Kidney (tissue), 14 donors: ENCODE results near the gene CTNNBL1. TPM values are rescaled to one million over a fixed set of nuclear protein-coding genes. Genes with fewer than 3 reads are reported as not detected.

Source experiments
- DNase-seq, 5 donors: peaks; one replicate each; pipeline ENCODE4 v3.0.0-alpha.2; 2013 to 2020
- FAIRE-seq: peaks from 2 replicates; lab custom pipeline; 2012; peaks lifted over from hg19 to GRCh38; lab: Jason Lieb, UNC
- H3K27ac ChIP-seq, 2 donors: one replicate each; pipeline ENCODE4 v1.7.0; 2013; ENCODE audit warnings: low read depth in 2 of 2, low read length in 2 of 2, inconsistent platforms in 1 of 2
- H3K27me3 ChIP-seq: one replicate; pipeline ENCODE4 v1.7.1; 2013; ENCODE audit warnings: low read length, inconsistent platforms; ENCODE audit not compliant: control insufficient read depth, insufficient read depth
- H3K36me3 ChIP-seq, 3 donors: one replicate each; pipeline versions ENCODE4 v1.7.0 to v1.7.1; 2013; ENCODE audit warnings: low read length in 3 of 3, control low read depth in 1 of 3, inconsistent platforms in 1 of 3; ENCODE audit not compliant: insufficient read depth in 3 of 3, control insufficient read depth in 2 of 3
- H3K4me1 ChIP-seq, 3 donors: one replicate each; pipeline versions ENCODE4 v1.7.0 to v1.7.1; 2013; ENCODE audit warnings: low read length in 3 of 3, inconsistent platforms in 1 of 3, low read depth in 1 of 3; ENCODE audit not compliant: control insufficient read depth in 2 of 3, insufficient read depth in 2 of 3
- H3K4me3 ChIP-seq, 3 donors: one replicate each; pipeline versions ENCODE4 v1.7.0 to v1.8.1; 2013; ENCODE audit warnings: low read length in 3 of 3, control low read depth in 1 of 3, inconsistent platforms in 1 of 3
- H3K9ac ChIP-seq, 3 donors: one replicate each; pipeline versions ENCODE4 v1.7.0 to v1.7.1; 2013; ENCODE audit warnings: low read length in 3 of 3, control low read depth in 1 of 3, inconsistent platforms in 1 of 3
- H3K9me3 ChIP-seq, 3 donors: one replicate each; pipeline versions ENCODE4 v1.7.0 to v1.7.1; 2013; ENCODE audit warnings: low read length in 3 of 3, control low read depth in 1 of 3, inconsistent platforms in 1 of 3; ENCODE audit not compliant: control insufficient read depth in 2 of 3, insufficient read depth in 1 of 3
- intact Hi-C: fragments of 100-400 bp; cut with DNase I; formaldehyde crosslinking; loops from one replicate; pipeline ENCODE4 v1.11.1; 2022
- polyA plus RNA-seq: library from polyadenylated mRNA; stranded (reverse); fragments of 350-450 nt; fragmentation: Illumina TruSeq; extraction: RNeasy Lipid Tissue Mini Kit (QIAGEN cat#74804); gene quantifications from one replicate; pipeline ENCODE4 v1.2.3, GENCODE V29; 2014; ENCODE audit warnings: low read depth, low replicate concordance; ENCODE audit not compliant: insufficient read depth
- total RNA-seq: library from RNA; stranded (reverse); fragmentation: NEBNext Ultra II Directional; extraction: Animal tissue kit (Norgen Biotek cat#: 25700); gene quantifications from one replicate; pipeline ENCODE4 v1.2.1, GENCODE V29; 2021
- TF ChIP-seq, protein P1 (sequence below): IDR thresholded peaks from 3 replicates; pipeline ENCODE4 v1.5.1; 2012; ENCODE audit warnings: mild to moderate bottlenecking, moderate library complexity, borderline replicate concordance; ENCODE audit not compliant: insufficient read depth; ENCODE audit errors: extremely low read depth
- donor health status: control.
- donor health status: control.
- donor health status: control.
- donor health status: control.
- donor health status: control.
- donor health status: DM: yes; HTN: yes; CAD: no.
- donor health status: Normal renal cell carcinoma (clear cell type).

The CTNNBL1 gene
- total and polyA plus RNA-seq, 2 donors from 2014 or later = 40.9 to 70.9 TPM

- no peak overlapping the region for H3K4me3 ChIP-seq
- H3K27me3 ChIP-seq = no peaks in the 10 kb centered on the region
- no peaks in the 10 kb centered on the region for H3K36me3 ChIP-seq
- no peaks in the 10 kb centered on the region for H3K4me1 ChIP-seq
- TF ChIP-seq, protein P1, sequence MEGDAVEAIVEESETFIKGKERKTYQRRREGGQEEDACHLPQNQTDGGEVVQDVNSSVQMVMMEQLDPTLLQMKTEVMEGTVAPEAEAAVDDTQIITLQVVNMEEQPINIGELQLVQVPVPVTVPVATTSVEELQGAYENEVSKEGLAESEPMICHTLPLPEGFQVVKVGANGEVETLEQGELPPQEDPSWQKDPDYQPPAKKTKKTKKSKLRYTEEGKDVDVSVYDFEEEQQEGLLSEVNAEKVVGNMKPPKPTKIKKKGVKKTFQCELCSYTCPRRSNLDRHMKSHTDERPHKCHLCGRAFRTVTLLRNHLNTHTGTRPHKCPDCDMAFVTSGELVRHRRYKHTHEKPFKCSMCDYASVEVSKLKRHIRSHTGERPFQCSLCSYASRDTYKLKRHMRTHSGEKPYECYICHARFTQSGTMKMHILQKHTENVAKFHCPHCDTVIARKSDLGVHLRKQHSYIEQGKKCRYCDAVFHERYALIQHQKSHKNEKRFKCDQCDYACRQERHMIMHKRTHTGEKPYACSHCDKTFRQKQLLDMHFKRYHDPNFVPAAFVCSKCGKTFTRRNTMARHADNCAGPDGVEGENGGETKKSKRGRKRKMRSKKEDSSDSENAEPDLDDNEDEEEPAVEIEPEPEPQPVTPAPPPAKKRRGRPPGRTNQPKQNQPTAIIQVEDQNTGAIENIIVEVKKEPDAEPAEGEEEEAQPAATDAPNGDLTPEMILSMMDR = no peak
- H3K9ac ChIP-seq = no peak overlapping the region
- H3K9me3 ChIP-seq = no peaks in the 10 kb centered on the region
- intact Hi-C loops = no loop called here
- FAIRE-seq (no peak), DNase-seq (no peak)
- no peak overlapping the region for H3K27ac ChIP-seq
Observed at GRCh38 chr20:37895166-37895565, 201.3 kb downstream of the CTNNBL1 start.

DNA sequence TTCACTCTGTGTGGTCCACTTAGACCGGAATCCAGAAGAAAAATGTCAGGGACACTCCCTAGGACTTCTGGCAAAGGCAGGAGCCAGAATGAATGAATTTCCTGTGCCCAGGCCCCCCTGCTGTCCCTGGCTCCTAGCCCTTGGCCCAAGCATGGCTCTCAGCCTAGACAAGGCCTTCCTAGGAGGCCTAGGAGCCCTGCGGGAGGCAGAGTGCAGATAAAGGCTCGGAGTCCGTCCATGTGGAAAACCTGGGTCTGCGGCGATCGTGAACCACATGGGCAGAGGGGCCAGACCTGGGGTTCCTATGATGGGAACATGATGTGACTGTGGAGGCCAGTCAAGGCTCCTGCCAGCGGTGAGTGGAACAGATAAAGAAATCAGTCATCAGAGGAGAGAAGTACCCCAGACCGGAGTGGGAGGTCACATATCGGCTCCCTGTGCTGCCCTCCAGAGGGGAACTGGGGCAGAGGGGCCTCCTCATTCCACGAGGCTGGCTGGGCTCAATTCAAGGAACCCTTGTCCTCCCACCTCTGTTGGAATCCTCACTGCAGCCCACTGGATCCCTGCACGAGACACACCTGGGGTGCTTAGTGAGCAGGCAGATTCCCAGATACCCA, 203.2 kb downstream of the CTNNBL1 start:
- intact Hi-C loops = no loop called here
- no peaks in the 10 kb centered on the region for H3K4me1 ChIP-seq
- H3K27me3 ChIP-seq = no peaks in the 10 kb centered on the region
- no peak for DNase-seq
- TF ChIP-seq, protein P1 = no peak
- no peak overlapping the region for H3K9ac ChIP-seq
- H3K36me3 ChIP-seq = no peaks in the 10 kb centered on the region
- no peak for FAIRE-seq
- no peaks in the 10 kb centered on the region for H3K9me3 ChIP-seq
- no peak overlapping the region for H3K27ac ChIP-seq
- H3K4me3 ChIP-seq = no peak overlapping the region

DNA sequence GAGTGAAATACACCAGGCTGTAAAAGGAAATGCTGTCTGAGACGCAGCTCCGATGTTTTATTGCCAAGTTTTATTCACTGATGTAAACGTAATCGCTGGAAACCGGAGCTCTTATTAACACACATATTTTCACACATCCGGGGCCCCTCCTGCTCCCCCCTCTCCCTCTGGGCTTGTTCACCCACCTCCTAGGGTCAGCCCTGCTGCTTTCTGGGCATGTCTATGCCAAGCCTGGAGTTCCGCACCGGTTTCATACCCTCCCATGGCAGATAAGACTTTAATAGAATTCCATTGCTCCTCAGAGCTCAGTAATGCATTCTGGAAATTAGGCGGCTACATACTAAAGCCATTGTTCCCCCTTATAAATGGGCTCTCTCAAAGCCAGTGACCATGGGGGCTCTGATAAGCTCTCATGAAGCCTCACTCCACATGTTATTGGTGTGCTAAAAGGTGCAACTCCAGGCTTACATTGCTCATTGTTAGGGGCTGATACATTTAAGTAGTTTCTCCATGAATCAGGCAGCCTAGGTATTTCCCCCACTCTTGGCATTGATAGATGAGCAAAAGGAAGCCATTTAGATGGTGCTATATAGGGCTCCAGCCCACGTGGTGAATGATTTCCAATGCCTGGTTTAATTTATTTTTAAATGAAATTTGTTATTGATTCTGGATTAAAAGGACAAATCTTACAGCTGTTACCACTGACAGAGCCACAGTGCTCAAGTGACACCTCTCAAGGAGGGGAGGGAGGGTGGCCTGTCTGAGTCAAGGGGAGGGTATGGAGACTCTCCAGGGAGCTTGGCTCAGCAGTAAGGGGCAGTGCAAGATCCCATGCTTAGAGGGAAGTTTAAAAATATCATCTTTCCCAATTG, 204.6 kb downstream of the CTNNBL1 start:
- H3K27ac ChIP-seq = no peak overlapping the region
- no peak for DNase-seq
- no peaks in the 10 kb centered on the region for H3K27me3 ChIP-seq
- intact Hi-C loops = no loop called here
- no peak overlapping the region for H3K9ac ChIP-seq
- TF ChIP-seq, protein P1 = no peak
- FAIRE-seq = no peak
- H3K4me1 ChIP-seq = no peaks in the 10 kb centered on the region
- H3K4me3 ChIP-seq = no peak overlapping the region
- H3K36me3 ChIP-seq = no peaks in the 10 kb centered on the region
- no peaks in the 10 kb centered on the region for H3K9me3 ChIP-seq
